Stomach (tissue), 9 donors: ENCODE measurements around the gene ACTN4. TPM values are rescaled to one million over a fixed set of nuclear protein-coding genes. Genes with fewer than 3 reads are reported as not detected.

Source experiments
- DNase-seq, 2 donors: peaks; one replicate each; pipeline versions ENCODE4 v3.0.0 to v3.0.0-alpha.2; 2013 to 2019
- H3K27ac ChIP-seq, 5 donors: fragments of 200-600 bp in 4 of 5; sonication (generic) in 4 of 5; one replicate each; pipeline ENCODE4 v1.5.1; 2013 to 2019; ENCODE audit warnings: mild to moderate bottlenecking in 1 of 5, moderate library complexity in 1 of 5
- H3K27me3 ChIP-seq, 3 donors: fragments of 200-600 bp; sonication (generic); one replicate each; pipeline ENCODE4 v1.5.1; 2017 to 2019; ENCODE audit warnings: mixed run types in 1 of 3
- H3K36me3 ChIP-seq, 4 donors: fragments of 200-600 bp; sonication (generic); 1 replicate in 3 of 4; 2 replicates in 1 of 4; pipeline ENCODE4 v1.5.1; 2016 to 2019
- H3K4me1 ChIP-seq, 4 donors: fragments of 200-600 bp; sonication (generic); one replicate each; pipeline ENCODE4 v1.5.1; 2016 to 2019
- H3K4me3 ChIP-seq, 4 donors: fragments of 200-600 bp; sonication (generic) in 3 of 4; one replicate each; pipeline ENCODE4 v1.5.1; 2016 to 2019; ENCODE audit warnings: mild to moderate bottlenecking in 1 of 4
- H3K9me3 ChIP-seq, 4 donors: fragments of 200-600 bp; sonication (generic); one replicate each; pipeline ENCODE4 v1.5.1; 2016 to 2019
- CTCF ChIP-seq, 7 experiments: fragments of 450-650 bp in 4 of 7; fragments of 200-600 bp in 3 of 7; sonication (generic) in 3 of 7; IDR thresholded peaks; one replicate each; pipeline ENCODE4 v1.5.1; 2016 to 2019; ENCODE audit warnings: antibody characterized with exemption in 7 of 7, control low read depth in 2 of 7, mild to moderate bottlenecking in 1 of 7
- EP300 ChIP-seq: sonication (generic); formaldehyde crosslinking; IDR thresholded peaks from one replicate; pipeline ENCODE4 v1.6.1; 2017; ENCODE audit warnings: antibody characterized with exemption
- POLR2A ChIP-seq, 4 donors: fragments of 450-650 bp; IDR thresholded peaks; one replicate each; pipeline ENCODE4 v1.6.1; 2016; ENCODE audit warnings: antibody characterized with exemption in 4 of 4, control low read depth in 2 of 4, mild to moderate bottlenecking in 1 of 4, moderate library complexity in 1 of 4
- POLR2AphosphoS5 ChIP-seq, 3 donors: sonication (generic); formaldehyde crosslinking; IDR thresholded peaks; one replicate each; pipeline ENCODE4 v1.6.1; 2016; ENCODE audit warnings: antibody characterized with exemption in 3 of 3
- WGBS, 5 donors: extraction: QIAGEN DNeasy Blood & Tissue Kit in 3 of 5; methylation state at CpG; one replicate each; pipeline versions ENCODE4 v1.1.5 to v1.1.7; 2013 to 2018; 5-methylcytosine and 5-hydroxymethylcytosine counted together
- intact Hi-C: fragments of 100-400 bp; cut with DNase I; formaldehyde crosslinking; loops from one replicate; pipeline ENCODE4 v1.15.1; 2023; ENCODE audit warnings: low total_unique reads
- polyA plus RNA-seq, 3 donors: library from polyadenylated mRNA; stranded (reverse); fragments of 200-250 nt; gene quantifications; one replicate each; pipeline ENCODE4 v1.2.3, GENCODE V29; 2013
- total RNA-seq, 5 donors: library from RNA; depleted of rRNA; stranded (reverse); fragments of >200 nt; gene quantifications; one replicate each; pipeline versions ENCODE4 v1.1.0 to v1.2.3, GENCODE V29; 2014 to 2016
- donor health status: healthy with polysubstance abuse.
- donor health status: Bipolar disorder and iron deficiency.
- donor health status: healthy.

The ACTN4 gene
- total and polyA plus RNA-seq, 8 donors: 55.3 to 343 (median 261) TPM

GRCh38 chr19:38721979-38722773 lies 74.7 kb downstream of the ACTN4 start:
- no peak overlapping the region for H3K4me3 ChIP-seq
- H3K9me3 ChIP-seq: no peaks in the 10 kb centered on the region
- H3K4me1 ChIP-seq: peaks cover 24 to 62% (median 48%) of the 10 kb centered on the region in 4 donors
- intact Hi-C loops: no loop called here
- peaks cover 86 to 100% (median 100%) of the 10 kb centered on the region in 4 donors for H3K36me3 ChIP-seq
- 29 to 44% (median 38%) methylated on average over 14 to 17 of the region's 17 CpGs for WGBS, 5 donors
- TF ChIP-seq POLR2A (IDR thresholded peaks at IDR 0.05) (no peak), POLR2AphosphoS5 (IDR thresholded peaks at IDR 0.05) (peak in 1 of 3 donors; percentile 24), CTCF (IDR thresholded peaks at IDR 0.05) (no peak)
- H3K27me3 ChIP-seq: no peaks in the 10 kb centered on the region
- peak overlapping the region; percentile 54 to 88 (median 78) for H3K27ac ChIP-seq
- peak; percentile 60 to 94 for DNase-seq

- Histone ChIP-seq H3K27ac (peak overlapping the region; percentile 27 to 88 (median 78)), H3K27me3 (no peaks in the 10 kb centered on the region), H3K4me1 (peaks cover 24 to 66% (median 52%) of the 10 kb centered on the region in 4 donors), H3K36me3 (peaks cover 86 to 100% (median 100%) of the 10 kb centered on the region in 4 donors), H3K4me3 (no peak overlapping the region), H3K9me3 (no peaks in the 10 kb centered on the region)
- WGBS, 5 donors: 63 to 86% (median 78%) methylated on average over 10 of the region's 10 CpGs
- DNase-seq: no peak
- intact Hi-C loops: no loop called here
- TF ChIP-seq EP300 (no peak), POLR2AphosphoS5 (IDR thresholded peaks at IDR 0.05) (no peak), CTCF (IDR thresholded peaks at IDR 0.05) (no peak), POLR2A (IDR thresholded peaks at IDR 0.05) (no peak)
Measured at GRCh38 chr19:38722947-38723605, 75.6 kb downstream of the ACTN4 start.

GRCh38 chr19:38723606-38723965 lies 76.1 kb downstream of the ACTN4 start:
- peaks cover 23 to 66% (median 54%) of the 10 kb centered on the region in 4 donors for H3K4me1 ChIP-seq
- intact Hi-C loops: no loop called here
- peaks cover 85 to 100% (median 100%) of the 10 kb centered on the region in 4 donors for H3K36me3 ChIP-seq

More at GRCh38 chr19:38723606-38723965, 76.1 kb downstream of the ACTN4 start:
- no peak overlapping the region for H3K4me3 ChIP-seq
- no peak for DNase-seq
- peak overlapping the region; percentile 27 to 88 (median 78) for H3K27ac ChIP-seq
- no peaks in the 10 kb centered on the region for H3K9me3 ChIP-seq
- H3K27me3 ChIP-seq: no peaks in the 10 kb centered on the region
- TF ChIP-seq EP300 (no peak), CTCF (IDR thresholded peaks at IDR 0.05) (no peak), POLR2AphosphoS5 (IDR thresholded peaks at IDR 0.05) (no peak), POLR2A (IDR thresholded peaks at IDR 0.05) (no peak)
- 35 to 67% (median 55%) methylated on average over 11 of the region's 11 CpGs for WGBS, 5 donors
